GM23338 (cell line): ENCODE measurements around the gene COMMD7. TPM values are rescaled to one million over a fixed set of nuclear protein-coding genes. Genes with fewer than 3 reads are reported as not detected.

Experiments used
- ATAC-seq: fragments of 200-7000 bp; cut with Tn5 transposase; 3 replicates; pipeline ENCODE4 v1.9.1; 2020
- DNase-seq: peaks from one replicate; pipeline ENCODE4 v3.0.0-alpha.2; 2015; ENCODE audit warnings: low spot score
- H2AFZ ChIP-seq: fragments of 200-600 bp; sonication (generic); 2 replicates; pipeline ENCODE4 v1.8.0; 2016; ENCODE audit warnings: antibody characterized with exemption, mild to moderate bottlenecking, moderate library complexity
- H3F3A ChIP-seq: fragments of 200-600 bp; sonication (generic); replicated peaks from 2 replicates; pipeline ENCODE4 v1.8.0; 2017; ENCODE audit warnings: antibody characterized with exemption, mixed run types, low read depth
- H3K27ac ChIP-seq: fragments of 200-600 bp; sonication (generic); 2 replicates; pipeline ENCODE4 v1.6.1; 2016; ENCODE audit warnings: low read depth
- H3K27me3 ChIP-seq: fragments of 200-600 bp; sonication (generic); 2 replicates; pipeline ENCODE4 v1.8.0; 2016; ENCODE audit warnings: mild to moderate bottlenecking, mixed run types, moderate library complexity; ENCODE audit not compliant: insufficient read depth
- H3K36me3 ChIP-seq: fragments of 200-600 bp; sonication (generic); 2 replicates; pipeline ENCODE4 v1.8.0; 2016; ENCODE audit warnings: mild to moderate bottlenecking; ENCODE audit not compliant: insufficient read depth
- H3K4me1 ChIP-seq: fragments of 200-600 bp; sonication (generic); 2 replicates; pipeline ENCODE4 v1.8.0; 2016; ENCODE audit warnings: mild to moderate bottlenecking, moderate library complexity; ENCODE audit not compliant: insufficient read depth
- H3K4me2 ChIP-seq: fragments of 200-600 bp; sonication (generic); 2 replicates; pipeline ENCODE4 v1.7.1; 2017; ENCODE audit warnings: mixed run types
- H3K4me3 ChIP-seq: fragments of 200-600 bp; sonication (generic); 2 replicates; pipeline ENCODE4 v1.6.1; 2016; ENCODE audit warnings: mixed run types
- H3K79me2 ChIP-seq: fragments of 200-600 bp; sonication (generic); replicated peaks from 2 replicates; pipeline ENCODE4 v1.8.0; 2017; ENCODE audit warnings: mild to moderate bottlenecking; ENCODE audit not compliant: insufficient read depth
- H3K9me2 ChIP-seq: fragments of 200-600 bp; sonication (generic); 2 replicates; pipeline ENCODE4 v1.8.0; 2017; ENCODE audit not compliant: insufficient read depth
- H4K20me1 ChIP-seq: fragments of 200-600 bp; sonication (generic); replicated peaks from 2 replicates; pipeline ENCODE4 v1.8.0; 2017; ENCODE audit warnings: mild to moderate bottlenecking; ENCODE audit not compliant: insufficient read depth
- H3K27ac Mint-ChIP-seq: 2 replicates; pipeline ENCODE4 v1.8.0; 2020; ENCODE audit warnings: inconsistent platforms, mild to moderate bottlenecking, moderate library complexity, mixed read lengths
- H3K27me3 Mint-ChIP-seq: 3 replicates; pipeline ENCODE4 v1.8.0; 2022; ENCODE audit warnings: low read depth, mild to moderate bottlenecking, moderate library complexity, mixed read lengths, inconsistent platforms; ENCODE audit not compliant: insufficient read depth, poor library complexity
- H3K36me3 Mint-ChIP-seq: 3 replicates; pipeline ENCODE4 v1.8.0; 2021; ENCODE audit warnings: low read depth, mild to moderate bottlenecking, inconsistent platforms, moderate library complexity, mixed read lengths
- H3K4me1 Mint-ChIP-seq: 3 replicates; pipeline ENCODE4 v1.8.0; 2020; ENCODE audit warnings: mild to moderate bottlenecking, inconsistent platforms, mixed read lengths
- H3K4me3 Mint-ChIP-seq: 3 replicates; pipeline ENCODE4 v1.8.0; 2021; ENCODE audit warnings: moderate library complexity, mild to moderate bottlenecking, inconsistent platforms, mixed read lengths
- H3K9me3 Mint-ChIP-seq: 3 replicates; pipeline ENCODE4 v1.8.0; 2020; ENCODE audit warnings: moderate library complexity, mild to moderate bottlenecking, inconsistent platforms, mixed read lengths
- CREB1 ChIP-seq: fragments of 250-450 bp; sonication (Bioruptor Pico); IDR thresholded peaks from 2 replicates; pipeline ENCODE4 v1.5.0; 2020; ENCODE audit warnings: low read depth, mild to moderate bottlenecking, moderate library complexity
- EZH2 ChIP-seq: fragments of 200-600 bp; sonication (generic); IDR thresholded peaks from one replicate; pipeline ENCODE4 v1.8.0; 2017; ENCODE audit warnings: antibody characterized with exemption, mild to moderate bottlenecking, low read depth; ENCODE audit not compliant: unreplicated experiment
- EZH2phosphoT487 ChIP-seq: fragments of 200-600 bp; sonication (generic); IDR thresholded peaks from one replicate; pipeline ENCODE4 v1.8.1; 2018; ENCODE audit warnings: antibody characterized with exemption; ENCODE audit not compliant: unreplicated experiment
- JUNB ChIP-seq: IDR thresholded peaks from one replicate; pipeline ENCODE4 v1.6.1; 2016; ENCODE audit warnings: antibody characterized with exemption; ENCODE audit not compliant: unreplicated experiment
- NANOG ChIP-seq: IDR thresholded peaks from 2 replicates; pipeline ENCODE4 v1.6.1; 2016; ENCODE audit warnings: antibody characterized with exemption, borderline replicate concordance
- POLR2AphosphoS5 ChIP-seq: IDR thresholded peaks from 2 replicates; pipeline ENCODE4 v1.6.1; 2016; ENCODE audit warnings: antibody characterized with exemption, low read depth
- STAT1 ChIP-seq: IDR thresholded peaks from one replicate; pipeline ENCODE4 v1.6.1; 2016; ENCODE audit warnings: antibody characterized with exemption; ENCODE audit not compliant: unreplicated experiment
- ZNF114 ChIP-seq: fragments of 250-450 bp; sonication (Bioruptor Pico); IDR thresholded peaks from 2 replicates; pipeline ENCODE4 v1.5.0; 2020; ENCODE audit warnings: mild to moderate bottlenecking, moderate library complexity
- polyA plus RNA-seq: library from polyadenylated mRNA; unstranded; fragments of >200 nt; fragmentation: Nextera tagmentation; extraction: Ambion mirVana; gene quantifications from 2 replicates; pipeline ENCODE4 v1.2.1, GENCODE V29; 2016
- total RNA-seq: library from RNA; depleted of rRNA; stranded (reverse); fragments of >200 nt; shearing (Covaris generic); gene quantifications from 2 replicates; pipeline ENCODE4 v1.2.3, GENCODE V29; 2014
- TF ChIP-seq, protein P1 (sequence below): IDR thresholded peaks from 2 replicates; pipeline ENCODE4 v1.6.1; 2016; ENCODE audit warnings: antibody characterized with exemption
- TF ChIP-seq, protein P2 (sequence below), 2 experiments: fragments of 200-600 bp in 1 of 2; sonication (generic) in 1 of 2; conservative IDR thresholded peaks; 2 replicates each; pipeline versions ENCODE4 v1.5.1 to v1.6.1; 2016 to 2017; ENCODE audit warnings: antibody characterized with exemption in 2 of 2, low read depth in 2 of 2, mild to moderate bottlenecking in 2 of 2, moderate library complexity in 1 of 2
- TF ChIP-seq, protein P3 (sequence below): IDR thresholded peaks from one replicate; pipeline ENCODE4 v1.6.1; 2018; ENCODE audit warnings: antibody characterized with exemption; ENCODE audit not compliant: unreplicated experiment

COMMD7 gene
- total and polyA plus RNA-seq, 2 experiments from 2014 or later: 67.3 to 86.4 TPM

GRCh38 chr20:32742322-32743236 lies 688 bp downstream of the COMMD7 start:
- Mint-ChIP-seq H3K9me3 (no peaks in the 10 kb centered on the region), H3K27ac (peak overlapping the region; percentile 95), H3K4me1 (peaks cover 18% of the 10 kb centered on the region; the same call in 2 of the 3 replicates), H3K27me3 (peaks cover 16% of the 10 kb centered on the region), H3K4me3 (peak overlapping the region; percentile 99), H3K36me3 (peaks cover 7% of the 10 kb centered on the region; the same call in 2 of the 3 replicates)
- H3K79me2 ChIP-seq: peaks cover 96% of the 10 kb centered on the region
- H3K27ac ChIP-seq: no peak overlapping the region; the same call in 1 of the 2 replicates
- peak; percentile 35 for DNase-seq
- no peaks in the 10 kb centered on the region for H3K36me3 ChIP-seq
- peaks cover 27% of the 10 kb centered on the region for H4K20me1 ChIP-seq
- no peak overlapping the region for H2AFZ ChIP-seq
- TF ChIP-seq, protein P1, sequence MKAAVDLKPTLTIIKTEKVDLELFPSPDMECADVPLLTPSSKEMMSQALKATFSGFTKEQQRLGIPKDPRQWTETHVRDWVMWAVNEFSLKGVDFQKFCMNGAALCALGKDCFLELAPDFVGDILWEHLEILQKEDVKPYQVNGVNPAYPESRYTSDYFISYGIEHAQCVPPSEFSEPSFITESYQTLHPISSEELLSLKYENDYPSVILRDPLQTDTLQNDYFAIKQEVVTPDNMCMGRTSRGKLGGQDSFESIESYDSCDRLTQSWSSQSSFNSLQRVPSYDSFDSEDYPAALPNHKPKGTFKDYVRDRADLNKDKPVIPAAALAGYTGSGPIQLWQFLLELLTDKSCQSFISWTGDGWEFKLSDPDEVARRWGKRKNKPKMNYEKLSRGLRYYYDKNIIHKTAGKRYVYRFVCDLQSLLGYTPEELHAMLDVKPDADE: no peak
- TF ChIP-seq, protein P2, sequence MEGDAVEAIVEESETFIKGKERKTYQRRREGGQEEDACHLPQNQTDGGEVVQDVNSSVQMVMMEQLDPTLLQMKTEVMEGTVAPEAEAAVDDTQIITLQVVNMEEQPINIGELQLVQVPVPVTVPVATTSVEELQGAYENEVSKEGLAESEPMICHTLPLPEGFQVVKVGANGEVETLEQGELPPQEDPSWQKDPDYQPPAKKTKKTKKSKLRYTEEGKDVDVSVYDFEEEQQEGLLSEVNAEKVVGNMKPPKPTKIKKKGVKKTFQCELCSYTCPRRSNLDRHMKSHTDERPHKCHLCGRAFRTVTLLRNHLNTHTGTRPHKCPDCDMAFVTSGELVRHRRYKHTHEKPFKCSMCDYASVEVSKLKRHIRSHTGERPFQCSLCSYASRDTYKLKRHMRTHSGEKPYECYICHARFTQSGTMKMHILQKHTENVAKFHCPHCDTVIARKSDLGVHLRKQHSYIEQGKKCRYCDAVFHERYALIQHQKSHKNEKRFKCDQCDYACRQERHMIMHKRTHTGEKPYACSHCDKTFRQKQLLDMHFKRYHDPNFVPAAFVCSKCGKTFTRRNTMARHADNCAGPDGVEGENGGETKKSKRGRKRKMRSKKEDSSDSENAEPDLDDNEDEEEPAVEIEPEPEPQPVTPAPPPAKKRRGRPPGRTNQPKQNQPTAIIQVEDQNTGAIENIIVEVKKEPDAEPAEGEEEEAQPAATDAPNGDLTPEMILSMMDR (conservative IDR thresholded peaks at IDR 0.05; ENCODE audit: low read depth in 2 of 2): peak in 1 of 2 experiments; percentile 29; a peak in 1 of 4 replicates
- H3K4me3 ChIP-seq: peak overlapping the region; percentile 81
- peaks cover 43% of the 10 kb centered on the region for H3K4me1 ChIP-seq
- H3K4me2 ChIP-seq: peak overlapping the region; percentile 95
- ATAC-seq: peak; percentile 22
- no peaks in the 10 kb centered on the region for H3K9me2 ChIP-seq
- H3F3A ChIP-seq: peaks cover 12% of the 10 kb centered on the region
- H3K27me3 ChIP-seq: no peaks in the 10 kb centered on the region

GRCh38 chr20:32741151-32741550 lies 2.1 kb downstream of the COMMD7 start:
- no peak for ATAC-seq
- no peaks in the 10 kb centered on the region for H3K9me3 Mint-ChIP-seq
- Histone ChIP-seq H3F3A (peaks cover 12% of the 10 kb centered on the region), H2AFZ (no peak overlapping the region), H3K9me2 (no peaks in the 10 kb centered on the region), H3K27me3 (no peaks in the 10 kb centered on the region), H4K20me1 (peaks cover 28% of the 10 kb centered on the region), H3K27ac (no peak overlapping the region), H3K4me3 (peak overlapping the region; percentile 81; the same call in 1 of the 2 replicates), H3K36me3 (no peaks in the 10 kb centered on the region), H3K4me2 (peak overlapping the region; percentile 95; the same call in 1 of the 2 replicates), H3K79me2 (peaks cover 99% of the 10 kb centered on the region), H3K4me1 (peaks cover 40% of the 10 kb centered on the region)
- H3K27ac Mint-ChIP-seq: no peak overlapping the region
- H3K36me3 Mint-ChIP-seq: peaks cover 10% of the 10 kb centered on the region; the same call in 2 of the 3 replicates
- no peak for DNase-seq
- H3K27me3 Mint-ChIP-seq: peaks cover 14% of the 10 kb centered on the region
- H3K4me3 Mint-ChIP-seq: no peak overlapping the region
- H3K4me1 Mint-ChIP-seq: peaks cover 15% of the 10 kb centered on the region; the same call in 2 of the 3 replicates
- no peak for TF ChIP-seq EZH2
- no peak for TF ChIP-seq ZNF114 (CRISPR knock-in tag)
- no peak for TF ChIP-seq JUNB
- no peak for TF ChIP-seq NANOG
- no peak for TF ChIP-seq CREB1 (CRISPR knock-in tag)
- TF ChIP-seq POLR2AphosphoS5: no peak
- TF ChIP-seq EZH2phosphoT487: no peak
- TF ChIP-seq, protein P3, sequence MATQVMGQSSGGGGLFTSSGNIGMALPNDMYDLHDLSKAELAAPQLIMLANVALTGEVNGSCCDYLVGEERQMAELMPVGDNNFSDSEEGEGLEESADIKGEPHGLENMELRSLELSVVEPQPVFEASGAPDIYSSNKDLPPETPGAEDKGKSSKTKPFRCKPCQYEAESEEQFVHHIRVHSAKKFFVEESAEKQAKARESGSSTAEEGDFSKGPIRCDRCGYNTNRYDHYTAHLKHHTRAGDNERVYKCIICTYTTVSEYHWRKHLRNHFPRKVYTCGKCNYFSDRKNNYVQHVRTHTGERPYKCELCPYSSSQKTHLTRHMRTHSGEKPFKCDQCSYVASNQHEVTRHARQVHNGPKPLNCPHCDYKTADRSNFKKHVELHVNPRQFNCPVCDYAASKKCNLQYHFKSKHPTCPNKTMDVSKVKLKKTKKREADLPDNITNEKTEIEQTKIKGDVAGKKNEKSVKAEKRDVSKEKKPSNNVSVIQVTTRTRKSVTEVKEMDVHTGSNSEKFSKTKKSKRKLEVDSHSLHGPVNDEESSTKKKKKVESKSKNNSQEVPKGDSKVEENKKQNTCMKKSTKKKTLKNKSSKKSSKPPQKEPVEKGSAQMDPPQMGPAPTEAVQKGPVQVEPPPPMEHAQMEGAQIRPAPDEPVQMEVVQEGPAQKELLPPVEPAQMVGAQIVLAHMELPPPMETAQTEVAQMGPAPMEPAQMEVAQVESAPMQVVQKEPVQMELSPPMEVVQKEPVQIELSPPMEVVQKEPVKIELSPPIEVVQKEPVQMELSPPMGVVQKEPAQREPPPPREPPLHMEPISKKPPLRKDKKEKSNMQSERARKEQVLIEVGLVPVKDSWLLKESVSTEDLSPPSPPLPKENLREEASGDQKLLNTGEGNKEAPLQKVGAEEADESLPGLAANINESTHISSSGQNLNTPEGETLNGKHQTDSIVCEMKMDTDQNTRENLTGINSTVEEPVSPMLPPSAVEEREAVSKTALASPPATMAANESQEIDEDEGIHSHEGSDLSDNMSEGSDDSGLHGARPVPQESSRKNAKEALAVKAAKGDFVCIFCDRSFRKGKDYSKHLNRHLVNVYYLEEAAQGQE: no peak
- no peak for TF ChIP-seq STAT1
- TF ChIP-seq, protein P1: no peak
